Measurements from ENCODE around the gene CRYBG2. TPM values are rescaled to one million over a fixed set of nuclear protein-coding genes. Genes with fewer than 3 reads are reported as not detected.

Gene CRYBG2
- total and polyA plus RNA-seq, 4 donors, result 0.37 to 7.7 (median 2.7) TPM

- Histone ChIP-seq H3K4me1 (ENCODE audit: control insufficient read depth in 5 of 5, insufficient read depth in 5 of 5, low read length in 5 of 5) (peaks cover 0 to 11% (median 5%) of the 10 kb centered on the region in 5 donors), H3K9me3 (ENCODE audit: control insufficient read depth in 4 of 4, insufficient read depth in 3 of 4, low read length in 3 of 4) (no peaks in the 10 kb centered on the region), H3K4me3 (no peak overlapping the region), H3K27me3 (ENCODE audit: control insufficient read depth in 3 of 3, insufficient read depth in 3 of 3, low read length in 2 of 3) (no peaks in the 10 kb centered on the region), H3K9ac (ENCODE audit: insufficient read depth in 1 of 2, low read length in 2 of 2) (no peak overlapping the region), H3K27ac (ENCODE audit: low read depth in 1 of 2, low read length in 1 of 2) (no peak overlapping the region), H3K36me3 (ENCODE audit: control insufficient read depth in 4 of 4, insufficient read depth in 4 of 4, low read length in 4 of 4) (peaks cover 0 to under 1% (median 0%) of the 10 kb centered on the region in 4 donors)
- ATAC-seq (ENCODE audit: insufficient read depth, low FRiP score) (no peak), DNase-seq (no peak)
- no peak for TF ChIP-seq CTCF (IDR thresholded peaks at IDR 0.05; ENCODE audit: control extremely low read depth, extremely low read depth)
- 74 to 75% methylated on average over 8 of the region's 8 CpGs for WGBS, 2 donors
Observed at GRCh38 chr1:26302733-26303405, 51.1 kb downstream of the CRYBG2 start.

GRCh38 chr1:26300578-26301275, 53.2 kb downstream of the CRYBG2 start:
- H3K9me3 ChIP-seq (ENCODE audit: control insufficient read depth in 4 of 4, insufficient read depth in 3 of 4, low read length in 3 of 4), result no peaks in the 10 kb centered on the region
- no peak overlapping the region for H3K4me3 ChIP-seq
- H3K27ac ChIP-seq (ENCODE audit: low read depth in 1 of 2, low read length in 1 of 2), result no peak overlapping the region
- no peak for ATAC-seq (ENCODE audit: insufficient read depth, low FRiP score)
- peaks cover 0 to 13% (median 0%) of the 10 kb centered on the region in 4 donors for H3K36me3 ChIP-seq (ENCODE audit: control insufficient read depth in 4 of 4, insufficient read depth in 4 of 4, low read length in 4 of 4)
- DNase-seq, result no peak
- H3K4me1 ChIP-seq (ENCODE audit: control insufficient read depth in 5 of 5, insufficient read depth in 5 of 5, low read length in 5 of 5), result peaks cover 0 to 3% (median 2%) of the 10 kb centered on the region in 5 donors
- H3K27me3 ChIP-seq (ENCODE audit: control insufficient read depth in 3 of 3, insufficient read depth in 3 of 3, low read length in 2 of 3), result no peaks in the 10 kb centered on the region
- no peak overlapping the region for H3K9ac ChIP-seq (ENCODE audit: insufficient read depth in 1 of 2, low read length in 2 of 2)
- no peak for TF ChIP-seq CTCF (IDR thresholded peaks at IDR 0.05; ENCODE audit: control extremely low read depth, extremely low read depth)
- WGBS, 2 donors, result 90 to 94% methylated on average over 11 of the region's 11 CpGs

- 74 to 79% methylated on average over 6 of the region's 6 CpGs for WGBS, 2 donors
- no peaks in the 10 kb centered on the region for H3K9me3 ChIP-seq (ENCODE audit: control insufficient read depth in 4 of 4, insufficient read depth in 3 of 4, low read length in 3 of 4)
- H3K27me3 ChIP-seq (ENCODE audit: control insufficient read depth in 3 of 3, insufficient read depth in 3 of 3, low read length in 2 of 3), result no peaks in the 10 kb centered on the region
- no peaks in the 10 kb centered on the region for H3K4me1 ChIP-seq (ENCODE audit: control insufficient read depth in 5 of 5, insufficient read depth in 5 of 5, low read length in 5 of 5)
- H3K4me3 ChIP-seq, result no peak overlapping the region
- TF ChIP-seq CTCF (IDR thresholded peaks at IDR 0.05; ENCODE audit: control extremely low read depth, extremely low read depth), result no peak
- no peak overlapping the region for H3K27ac ChIP-seq (ENCODE audit: low read depth in 1 of 2, low read length in 1 of 2)
- DNase-seq (no peak), ATAC-seq (ENCODE audit: insufficient read depth, low FRiP score) (no peak)
- peaks cover 0 to 18% (median 0%) of the 10 kb centered on the region in 4 donors for H3K36me3 ChIP-seq (ENCODE audit: control insufficient read depth in 4 of 4, insufficient read depth in 4 of 4, low read length in 4 of 4)
- no peak overlapping the region for H3K9ac ChIP-seq (ENCODE audit: insufficient read depth in 1 of 2, low read length in 2 of 2)
Observed at GRCh38 chr1:26297791-26298124, 56.2 kb downstream of the CRYBG2 start.

Data from lung (tissue), 12 donors.